Measurements from ENCODE around the gene AGAP1.

DNA sequence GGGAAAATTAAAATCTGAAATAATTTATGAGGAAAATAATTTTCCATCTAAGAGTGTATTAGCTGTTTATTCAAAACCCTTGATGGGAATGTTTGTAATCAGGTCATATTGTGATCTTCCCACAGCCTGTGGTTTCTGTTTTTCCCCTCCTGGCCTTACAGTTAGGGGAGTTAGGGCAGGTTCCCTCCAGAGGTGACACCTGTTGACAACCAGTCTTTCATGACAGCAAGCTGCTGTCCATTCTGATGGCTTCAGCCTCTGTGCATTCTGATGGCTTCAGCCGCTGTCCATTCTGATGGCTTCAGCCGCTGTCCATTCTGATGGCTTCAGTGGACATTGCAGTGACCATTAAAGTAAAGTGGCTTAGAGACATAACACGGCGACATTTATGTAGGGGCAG is 346.1 kb downstream of the AGAP1 start:
- TF ChIP-seq EZH2 (IDR thresholded peaks at IDR 0.05), result no peak
- TF ChIP-seq, protein P1, sequence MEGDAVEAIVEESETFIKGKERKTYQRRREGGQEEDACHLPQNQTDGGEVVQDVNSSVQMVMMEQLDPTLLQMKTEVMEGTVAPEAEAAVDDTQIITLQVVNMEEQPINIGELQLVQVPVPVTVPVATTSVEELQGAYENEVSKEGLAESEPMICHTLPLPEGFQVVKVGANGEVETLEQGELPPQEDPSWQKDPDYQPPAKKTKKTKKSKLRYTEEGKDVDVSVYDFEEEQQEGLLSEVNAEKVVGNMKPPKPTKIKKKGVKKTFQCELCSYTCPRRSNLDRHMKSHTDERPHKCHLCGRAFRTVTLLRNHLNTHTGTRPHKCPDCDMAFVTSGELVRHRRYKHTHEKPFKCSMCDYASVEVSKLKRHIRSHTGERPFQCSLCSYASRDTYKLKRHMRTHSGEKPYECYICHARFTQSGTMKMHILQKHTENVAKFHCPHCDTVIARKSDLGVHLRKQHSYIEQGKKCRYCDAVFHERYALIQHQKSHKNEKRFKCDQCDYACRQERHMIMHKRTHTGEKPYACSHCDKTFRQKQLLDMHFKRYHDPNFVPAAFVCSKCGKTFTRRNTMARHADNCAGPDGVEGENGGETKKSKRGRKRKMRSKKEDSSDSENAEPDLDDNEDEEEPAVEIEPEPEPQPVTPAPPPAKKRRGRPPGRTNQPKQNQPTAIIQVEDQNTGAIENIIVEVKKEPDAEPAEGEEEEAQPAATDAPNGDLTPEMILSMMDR (IDR thresholded peaks at IDR 0.05), result no peak

All from neural progenitor cell (in vitro differentiated cells).